Left ventricle myocardium inferior (tissue), 1 donor: ENCODE data around the gene FOXN3. TPM values are rescaled to one million over a fixed set of nuclear protein-coding genes. Genes with fewer than 3 reads are reported as not detected.

Source experiments
- DNase-seq: peaks from one replicate; pipeline ENCODE4 v3.0.0-alpha.2; 2020
- H3K27ac ChIP-seq: fragments of 200-600 bp; replicated peaks from 2 replicates; pipeline ENCODE4 v1.8.0; 2021
- H3K27me3 ChIP-seq: fragments of 200-600 bp; 2 replicates; pipeline ENCODE4 v1.8.0; 2021; ENCODE audit warnings: low read depth
- H3K36me3 ChIP-seq: fragments of 200-600 bp; 2 replicates; pipeline ENCODE4 v1.8.0; 2021
- H3K4me1 ChIP-seq: fragments of 200-600 bp; 2 replicates; pipeline ENCODE4 v1.8.0; 2021
- H3K4me3 ChIP-seq: fragments of 200-600 bp; 2 replicates; pipeline ENCODE4 v1.8.0; 2021; ENCODE audit warnings: mild to moderate bottlenecking, moderate library complexity
- H3K9me3 ChIP-seq: fragments of 200-600 bp; replicated peaks from 2 replicates; pipeline ENCODE4 v1.8.0; 2021
- intact Hi-C: fragments of 100-400 bp; cut with micrococcal nuclease; formaldehyde crosslinking; loops from one replicate; pipeline ENCODE4 v1.11.0; 2022
- total RNA-seq: library from RNA; stranded (reverse); fragmentation: NEBNext Ultra II Directional; extraction: Animal tissue kit (Norgen Biotek cat#: 25700); gene quantifications from one replicate; pipeline ENCODE4 v1.2.1, GENCODE V29; 2021
- TF ChIP-seq, protein P1 (sequence below): fragments of 200-600 bp; IDR thresholded peaks from 2 replicates; pipeline ENCODE4 v1.8.0; 2021; ENCODE audit warnings: antibody characterized with exemption, mild to moderate bottlenecking, borderline replicate concordance
- donor health status: DM: no; HTN: yes; CAD: no; lungs with severe emphysema.

FOXN3 gene
- total RNA-seq, 1 donor from 2014 or later = 120 TPM

GRCh38 chr14:89267656-89268055, 149.4 kb downstream of the FOXN3 start:
- Histone ChIP-seq H3K36me3 (no peaks in the 10 kb centered on the region), H3K9me3 (no peaks in the 10 kb centered on the region), H3K4me3 (no peak overlapping the region), H3K27me3 (no peaks in the 10 kb centered on the region), H3K4me1 (peaks cover 90% of the 10 kb centered on the region), H3K27ac (no peak overlapping the region)
- intact Hi-C loops = no loop called here
- TF ChIP-seq, protein P1, sequence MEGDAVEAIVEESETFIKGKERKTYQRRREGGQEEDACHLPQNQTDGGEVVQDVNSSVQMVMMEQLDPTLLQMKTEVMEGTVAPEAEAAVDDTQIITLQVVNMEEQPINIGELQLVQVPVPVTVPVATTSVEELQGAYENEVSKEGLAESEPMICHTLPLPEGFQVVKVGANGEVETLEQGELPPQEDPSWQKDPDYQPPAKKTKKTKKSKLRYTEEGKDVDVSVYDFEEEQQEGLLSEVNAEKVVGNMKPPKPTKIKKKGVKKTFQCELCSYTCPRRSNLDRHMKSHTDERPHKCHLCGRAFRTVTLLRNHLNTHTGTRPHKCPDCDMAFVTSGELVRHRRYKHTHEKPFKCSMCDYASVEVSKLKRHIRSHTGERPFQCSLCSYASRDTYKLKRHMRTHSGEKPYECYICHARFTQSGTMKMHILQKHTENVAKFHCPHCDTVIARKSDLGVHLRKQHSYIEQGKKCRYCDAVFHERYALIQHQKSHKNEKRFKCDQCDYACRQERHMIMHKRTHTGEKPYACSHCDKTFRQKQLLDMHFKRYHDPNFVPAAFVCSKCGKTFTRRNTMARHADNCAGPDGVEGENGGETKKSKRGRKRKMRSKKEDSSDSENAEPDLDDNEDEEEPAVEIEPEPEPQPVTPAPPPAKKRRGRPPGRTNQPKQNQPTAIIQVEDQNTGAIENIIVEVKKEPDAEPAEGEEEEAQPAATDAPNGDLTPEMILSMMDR = no peak
- no peak for DNase-seq

DNA sequence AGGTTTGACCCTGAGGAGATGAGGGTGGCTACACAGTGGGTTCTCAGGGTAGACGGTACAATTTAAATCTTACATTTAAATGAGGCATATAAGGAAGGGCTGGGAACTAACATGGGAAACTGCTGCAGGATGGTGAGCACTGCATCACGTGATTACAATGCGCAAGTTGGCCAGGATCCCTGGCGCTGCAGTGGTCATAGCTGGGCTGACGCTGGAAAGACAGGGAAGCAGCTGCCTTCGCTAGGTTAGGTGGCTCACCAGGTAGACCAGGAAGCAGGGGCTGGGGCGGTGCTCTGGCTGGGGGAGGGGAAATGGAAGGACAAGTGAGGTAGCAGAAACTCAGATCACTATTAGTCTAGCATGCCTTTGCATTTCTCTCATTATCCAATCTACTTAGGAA, 149.9 kb downstream of the FOXN3 start:
- Histone ChIP-seq H3K9me3 (no peaks in the 10 kb centered on the region), H3K4me1 (peaks cover 90% of the 10 kb centered on the region), H3K27me3 (no peaks in the 10 kb centered on the region), H3K27ac (no peak overlapping the region), H3K36me3 (no peaks in the 10 kb centered on the region), H3K4me3 (no peak overlapping the region)
- TF ChIP-seq, protein P1 = no peak
- no peak for DNase-seq
- intact Hi-C loops = no loop called here

- H3K4me1 ChIP-seq = peaks cover 90% of the 10 kb centered on the region
- intact Hi-C loops = no loop called here
- H3K27me3 ChIP-seq = no peaks in the 10 kb centered on the region
- H3K4me3 ChIP-seq = no peak overlapping the region
- H3K36me3 ChIP-seq = no peaks in the 10 kb centered on the region
- no peaks in the 10 kb centered on the region for H3K9me3 ChIP-seq
- no peak for DNase-seq
- TF ChIP-seq, protein P1 = no peak
- H3K27ac ChIP-seq = no peak overlapping the region
Observed at GRCh38 chr14:89266754-89267153, 150.3 kb downstream of the FOXN3 start.

DNA sequence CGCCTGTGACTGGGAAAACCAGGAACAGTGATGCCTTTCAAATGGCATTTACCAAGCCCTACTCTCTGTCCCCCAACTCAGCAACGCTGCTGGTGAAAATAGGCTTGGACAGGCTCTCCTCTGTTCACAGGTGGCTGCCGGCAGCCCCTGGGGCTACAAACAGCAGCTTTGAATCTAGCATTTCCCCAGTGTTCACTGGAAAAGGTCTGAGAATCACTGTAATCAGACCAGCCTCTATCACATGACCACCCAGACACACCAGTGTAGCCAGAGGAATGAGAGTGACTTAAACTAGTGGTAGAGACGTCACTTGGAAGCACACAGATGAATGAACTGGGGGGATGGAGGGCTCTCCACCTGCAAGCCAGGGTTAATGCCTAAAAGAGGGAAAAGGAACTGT, 151.8 kb downstream of the FOXN3 start:
- no peaks in the 10 kb centered on the region for H3K36me3 ChIP-seq
- H3K4me3 ChIP-seq = no peak overlapping the region
- H3K27ac ChIP-seq = no peak overlapping the region
- H3K27me3 ChIP-seq = no peaks in the 10 kb centered on the region
- peaks cover 77% of the 10 kb centered on the region for H3K4me1 ChIP-seq
- intact Hi-C loops = no loop called here
- TF ChIP-seq, protein P1 = no peak
- H3K9me3 ChIP-seq = no peaks in the 10 kb centered on the region
- no peak for DNase-seq

GRCh38 chr14:89264196-89264800, 152.7 kb downstream of the FOXN3 start:
- TF ChIP-seq, protein P1 = no peak
- Histone ChIP-seq H3K9me3 (peaks cover 2% of the 10 kb centered on the region), H3K36me3 (no peaks in the 10 kb centered on the region), H3K4me1 (peaks cover 70% of the 10 kb centered on the region), H3K4me3 (no peak overlapping the region), H3K27ac (no peak overlapping the region), H3K27me3 (no peaks in the 10 kb centered on the region)
- intact Hi-C loops = no loop called here
- DNase-seq = no peak

- Histone ChIP-seq H3K27me3 (no peaks in the 10 kb centered on the region), H3K27ac (no peak overlapping the region), H3K4me1 (peaks cover 48% of the 10 kb centered on the region), H3K9me3 (peaks cover 5% of the 10 kb centered on the region), H3K36me3 (no peaks in the 10 kb centered on the region), H3K4me3 (no peak overlapping the region)
- TF ChIP-seq, protein P1 = no peak
- no peak for DNase-seq
- intact Hi-C loops = no loop called here
Observed at GRCh38 chr14:89262041-89262440, 155.0 kb downstream of the FOXN3 start.
